DND-41 (cell line): ENCODE data around the gene CEP112.

Experiments used
- EZH2 ChIP-seq: IDR thresholded peaks from 3 replicates; pipeline ENCODE4 v1.6.1; 2012; ENCODE audit warnings: borderline replicate concordance, low read depth, mild to moderate bottlenecking, moderate library complexity, low read length, inconsistent platforms; ENCODE audit not compliant: severe bottlenecking
- TF ChIP-seq, protein P1 (sequence below): IDR thresholded peaks from 2 replicates; pipeline ENCODE4 v1.5.1; 2012; ENCODE audit warnings: borderline replicate concordance, low read length, moderate library complexity, mild to moderate bottlenecking; ENCODE audit not compliant: poor library complexity, severe bottlenecking; ENCODE audit errors: extremely low read depth

DNA sequence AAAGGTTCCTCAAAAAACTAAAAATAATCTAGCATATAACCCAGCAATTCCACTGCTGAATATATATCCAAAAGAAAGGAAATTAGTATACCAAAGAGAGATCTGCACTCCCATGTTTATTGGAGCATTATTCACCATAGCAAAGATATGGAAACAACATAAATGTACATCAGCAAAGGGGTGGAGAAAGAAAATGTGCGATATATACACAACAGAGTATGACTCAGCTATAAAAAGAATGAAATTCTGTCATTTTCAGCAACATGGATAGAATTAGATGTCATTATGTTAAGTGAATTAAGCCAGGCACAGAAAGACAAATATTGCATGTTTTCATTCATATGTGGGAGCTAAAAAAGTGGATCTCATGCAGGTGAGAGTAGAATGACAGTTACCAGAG lies 350.8 kb downstream of the CEP112 start:
- TF ChIP-seq, protein P1, sequence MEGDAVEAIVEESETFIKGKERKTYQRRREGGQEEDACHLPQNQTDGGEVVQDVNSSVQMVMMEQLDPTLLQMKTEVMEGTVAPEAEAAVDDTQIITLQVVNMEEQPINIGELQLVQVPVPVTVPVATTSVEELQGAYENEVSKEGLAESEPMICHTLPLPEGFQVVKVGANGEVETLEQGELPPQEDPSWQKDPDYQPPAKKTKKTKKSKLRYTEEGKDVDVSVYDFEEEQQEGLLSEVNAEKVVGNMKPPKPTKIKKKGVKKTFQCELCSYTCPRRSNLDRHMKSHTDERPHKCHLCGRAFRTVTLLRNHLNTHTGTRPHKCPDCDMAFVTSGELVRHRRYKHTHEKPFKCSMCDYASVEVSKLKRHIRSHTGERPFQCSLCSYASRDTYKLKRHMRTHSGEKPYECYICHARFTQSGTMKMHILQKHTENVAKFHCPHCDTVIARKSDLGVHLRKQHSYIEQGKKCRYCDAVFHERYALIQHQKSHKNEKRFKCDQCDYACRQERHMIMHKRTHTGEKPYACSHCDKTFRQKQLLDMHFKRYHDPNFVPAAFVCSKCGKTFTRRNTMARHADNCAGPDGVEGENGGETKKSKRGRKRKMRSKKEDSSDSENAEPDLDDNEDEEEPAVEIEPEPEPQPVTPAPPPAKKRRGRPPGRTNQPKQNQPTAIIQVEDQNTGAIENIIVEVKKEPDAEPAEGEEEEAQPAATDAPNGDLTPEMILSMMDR: no peak
- no peak for TF ChIP-seq EZH2
